Memory B cell (primary cell): ENCODE results near the gene TRERF1.

ENCODE experiments used
- ATAC-seq: fragments of 150-1000 bp; cut with Tn5 transposase; 2 replicates; pipeline ENCODE4 v1.10.0; 2021; ENCODE audit warnings: low read depth, mild to moderate bottlenecking, moderate library complexity
- DNase-seq, 2 donors: peaks; one replicate each; pipeline ENCODE4 v3.0.0; 2022; ENCODE audit warnings: low spot score in 2 of 2
- H3K27ac Mint-ChIP-seq: one replicate; pipeline ENCODE4 v1.8.0; 2022; ENCODE audit warnings: mild to moderate bottlenecking, moderate library complexity, mixed read lengths
- H3K27me3 Mint-ChIP-seq: one replicate; pipeline ENCODE4 v1.8.0; 2022; ENCODE audit warnings: mixed read lengths
- H3K36me3 Mint-ChIP-seq: one replicate; pipeline ENCODE4 v1.8.0; 2022; ENCODE audit warnings: mild to moderate bottlenecking, mixed read lengths
- H3K4me1 Mint-ChIP-seq: one replicate; pipeline ENCODE4 v1.8.0; 2022; ENCODE audit warnings: mixed read lengths
- H3K4me3 Mint-ChIP-seq: one replicate; pipeline ENCODE4 v1.8.0; 2022; ENCODE audit warnings: mild to moderate bottlenecking, moderate library complexity, mixed read lengths
- H3K9me3 Mint-ChIP-seq: one replicate; pipeline ENCODE4 v1.8.0; 2022; ENCODE audit warnings: mixed read lengths

Gene TRERF1

GRCh38 chr6:42250274-42250931 is 201.3 kb downstream of the TRERF1 start:
- no peaks in the 10 kb centered on the region for H3K9me3 Mint-ChIP-seq
- DNase-seq (no peak), ATAC-seq (no peak)
- peaks cover 2% of the 10 kb centered on the region for H3K27me3 Mint-ChIP-seq
- H3K4me3 Mint-ChIP-seq = no peak overlapping the region
- H3K27ac Mint-ChIP-seq = no peak overlapping the region
- no peaks in the 10 kb centered on the region for H3K4me1 Mint-ChIP-seq
- peaks cover 1% of the 10 kb centered on the region for H3K36me3 Mint-ChIP-seq

- Mint-ChIP-seq H3K27ac (no peak overlapping the region), H3K36me3 (peaks cover 4% of the 10 kb centered on the region), H3K9me3 (no peaks in the 10 kb centered on the region), H3K4me3 (no peak overlapping the region), H3K27me3 (peaks cover 2% of the 10 kb centered on the region), H3K4me1 (no peaks in the 10 kb centered on the region)
- DNase-seq (no peak), ATAC-seq (no peak)
These were observed 202.4 kb downstream of the TRERF1 start for GRCh38 chr6:42249279-42249678.

GRCh38 chr6:42243046-42243445 is 208.7 kb downstream of the TRERF1 start:
- peaks cover 9% of the 10 kb centered on the region for H3K36me3 Mint-ChIP-seq
- H3K27ac Mint-ChIP-seq = no peak overlapping the region
- ATAC-seq (no peak), DNase-seq (no peak)
- no peaks in the 10 kb centered on the region for H3K27me3 Mint-ChIP-seq
- H3K4me1 Mint-ChIP-seq = peaks cover 7% of the 10 kb centered on the region
- H3K4me3 Mint-ChIP-seq = no peak overlapping the region
- H3K9me3 Mint-ChIP-seq = no peaks in the 10 kb centered on the region

GRCh38 chr6:42241915-42242314 is 209.8 kb downstream of the TRERF1 start:
- Mint-ChIP-seq H3K4me1 (peaks cover 7% of the 10 kb centered on the region), H3K4me3 (no peak overlapping the region), H3K9me3 (no peaks in the 10 kb centered on the region), H3K36me3 (peaks cover 9% of the 10 kb centered on the region), H3K27me3 (no peaks in the 10 kb centered on the region), H3K27ac (no peak overlapping the region)
- ATAC-seq (no peak), DNase-seq (no peak)

GRCh38 chr6:42239736-42240375 is 211.9 kb downstream of the TRERF1 start:
- H3K27ac Mint-ChIP-seq = no peak overlapping the region
- H3K9me3 Mint-ChIP-seq = no peaks in the 10 kb centered on the region
- no peaks in the 10 kb centered on the region for H3K27me3 Mint-ChIP-seq
- no peak for ATAC-seq
- H3K4me1 Mint-ChIP-seq = peaks cover 17% of the 10 kb centered on the region
- no peak overlapping the region for H3K4me3 Mint-ChIP-seq
- no peak for DNase-seq
- H3K36me3 Mint-ChIP-seq = peaks cover 6% of the 10 kb centered on the region

- H3K4me3 Mint-ChIP-seq = no peak overlapping the region
- no peaks in the 10 kb centered on the region for H3K9me3 Mint-ChIP-seq
- H3K36me3 Mint-ChIP-seq = peaks cover 6% of the 10 kb centered on the region
- peaks cover 17% of the 10 kb centered on the region for H3K4me1 Mint-ChIP-seq
- DNase-seq (no peak), ATAC-seq (no peak)
- H3K27me3 Mint-ChIP-seq = no peaks in the 10 kb centered on the region
- no peak overlapping the region for H3K27ac Mint-ChIP-seq
These were observed 212.4 kb downstream of the TRERF1 start for GRCh38 chr6:42239333-42239732.

- H3K36me3 Mint-ChIP-seq = peaks cover 6% of the 10 kb centered on the region
- H3K27ac Mint-ChIP-seq = no peak overlapping the region
- no peak for DNase-seq
- H3K27me3 Mint-ChIP-seq = no peaks in the 10 kb centered on the region
- H3K4me3 Mint-ChIP-seq = no peak overlapping the region
- no peak for ATAC-seq
- H3K9me3 Mint-ChIP-seq = no peaks in the 10 kb centered on the region
- peaks cover 17% of the 10 kb centered on the region for H3K4me1 Mint-ChIP-seq
These were observed 213.9 kb downstream of the TRERF1 start for GRCh38 chr6:42237857-42238256.

GRCh38 chr6:42236682-42237473 is 214.8 kb downstream of the TRERF1 start:
- DNase-seq = no peak
- no peaks in the 10 kb centered on the region for H3K9me3 Mint-ChIP-seq

GRCh38 chr6:42236030-42236429 is 215.7 kb downstream of the TRERF1 start:
- Mint-ChIP-seq H3K36me3 (peaks cover 9% of the 10 kb centered on the region), H3K27ac (peak overlapping the region; percentile 53), H3K4me1 (peaks cover 17% of the 10 kb centered on the region), H3K4me3 (peak overlapping the region; percentile 50), H3K9me3 (no peaks in the 10 kb centered on the region), H3K27me3 (no peaks in the 10 kb centered on the region)
- DNase-seq (no peak), ATAC-seq (no peak)

More at GRCh38 chr6:42236682-42237473, 214.8 kb downstream of the TRERF1 start:
- peak; percentile 38 for ATAC-seq
- Mint-ChIP-seq H3K36me3 (peaks cover 9% of the 10 kb centered on the region), H3K4me3 (peak overlapping the region; percentile 50), H3K27me3 (no peaks in the 10 kb centered on the region), H3K4me1 (peaks cover 17% of the 10 kb centered on the region), H3K27ac (peak overlapping the region; percentile 53)

GRCh38 chr6:42232035-42232434 is 219.7 kb downstream of the TRERF1 start:
- Mint-ChIP-seq H3K27ac (no peak overlapping the region), H3K9me3 (no peaks in the 10 kb centered on the region), H3K4me1 (peaks cover 10% of the 10 kb centered on the region), H3K4me3 (no peak overlapping the region), H3K36me3 (peaks cover 9% of the 10 kb centered on the region), H3K27me3 (no peaks in the 10 kb centered on the region)
- DNase-seq = no peak
- no peak for ATAC-seq

- Mint-ChIP-seq H3K4me3 (no peak overlapping the region), H3K36me3 (peaks cover 9% of the 10 kb centered on the region), H3K27me3 (no peaks in the 10 kb centered on the region), H3K4me1 (no peaks in the 10 kb centered on the region), H3K27ac (no peak overlapping the region), H3K9me3 (no peaks in the 10 kb centered on the region)
- ATAC-seq = no peak
- no peak for DNase-seq
These were observed 221.1 kb downstream of the TRERF1 start for GRCh38 chr6:42230345-42231321.

GRCh38 chr6:42229506-42230119 is 222.1 kb downstream of the TRERF1 start:
- Mint-ChIP-seq H3K4me3 (no peak overlapping the region), H3K27ac (no peak overlapping the region), H3K4me1 (no peaks in the 10 kb centered on the region), H3K9me3 (no peaks in the 10 kb centered on the region), H3K36me3 (peaks cover 9% of the 10 kb centered on the region), H3K27me3 (no peaks in the 10 kb centered on the region)
- ATAC-seq = no peak
- DNase-seq = no peak

GRCh38 chr6:42228305-42228704 is 223.4 kb downstream of the TRERF1 start:
- Mint-ChIP-seq H3K36me3 (peaks cover 9% of the 10 kb centered on the region), H3K27ac (no peak overlapping the region), H3K4me1 (no peaks in the 10 kb centered on the region), H3K4me3 (no peak overlapping the region), H3K27me3 (no peaks in the 10 kb centered on the region), H3K9me3 (no peaks in the 10 kb centered on the region)
- no peak for DNase-seq
- ATAC-seq = no peak
